ENCODE data around the gene ZNF266. TPM values are rescaled to one million over a fixed set of nuclear protein-coding genes. Genes with fewer than 3 reads are reported as not detected.

Gene ZNF266
- total and polyA plus RNA-seq, 12 donors, result 4.8 to 22.9 (median 8.0) TPM

GRCh38 chr19:9413240-9413954, 22.0 kb downstream of the ZNF266 start:
- Histone ChIP-seq H3K36me3 (peaks cover 32 to 79% (median 62%) of the 10 kb centered on the region in 9 donors), H3K27ac (no peak overlapping the region), H3K9me3 (peaks cover 3 to 100% (median 81%) of the 10 kb centered on the region in 11 donors), H3K4me3 (peak overlapping the region in 1 of 10 donors; percentile 18), H3K4me1 (no peaks in the 10 kb centered on the region), H3K27me3 (no peaks in the 10 kb centered on the region)
- ATAC-seq (no peak), DNase-seq (no peak)
- WGBS, 2 donors, result 97 to 99% methylated on average over 14 of the region's 14 CpGs
- intact Hi-C loops (cut with DNase I), result no loop called here
- no peak for TF ChIP-seq CTCF (IDR thresholded peaks at IDR 0.05)

- no peaks in the 10 kb centered on the region for H3K27me3 ChIP-seq
- no peak overlapping the region for H3K27ac ChIP-seq
- 82 to 87% methylated on average over 5 of the region's 5 CpGs for WGBS, 2 donors
- peak overlapping the region in 5 of 10 donors; percentile 63 to 83 (median 76) for H3K4me3 ChIP-seq
- TF ChIP-seq CTCF (IDR thresholded peaks at IDR 0.05), result no peak
- DNase-seq (no peak), ATAC-seq (no peak)
- intact Hi-C loops (cut with DNase I), result no loop called here
- H3K9me3 ChIP-seq, result peaks cover 0 to 98% (median 61%) of the 10 kb centered on the region in 11 donors
- H3K4me1 ChIP-seq, result peaks cover 0 to 20% (median 4%) of the 10 kb centered on the region in 9 donors
- H3K36me3 ChIP-seq, result peaks cover 0 to 42% (median 6%) of the 10 kb centered on the region in 9 donors
These were observed 27.5 kb downstream of the ZNF266 start for GRCh38 chr19:9407827-9408226.

GRCh38 chr19:9406798-9407352, 28.5 kb downstream of the ZNF266 start:
- intact Hi-C loops (cut with DNase I), result no loop called here
- no peak for TF ChIP-seq CTCF (IDR thresholded peaks at IDR 0.05)
- peak overlapping the region in 9 of 10 donors; percentile 12 to 78 (median 52) for H3K27ac ChIP-seq

GRCh38 chr19:9381361-9381785, 54.0 kb downstream of the ZNF266 start:
- Histone ChIP-seq H3K27me3 (no peaks in the 10 kb centered on the region), H3K36me3 (peaks cover 53 to 100% (median 100%) of the 10 kb centered on the region in 9 donors), H3K4me1 (no peaks in the 10 kb centered on the region), H3K4me3 (no peak overlapping the region), H3K9me3 (peaks cover 13 to 100% (median 99%) of the 10 kb centered on the region in 11 donors), H3K27ac (no peak overlapping the region)
- intact Hi-C loops (cut with DNase I), result no loop called here
- WGBS, 2 donors, result 74 to 88% methylated on average over 4 of the region's 4 CpGs
- DNase-seq, result no peak
- TF ChIP-seq CTCF (IDR thresholded peaks at IDR 0.05), result no peak
- no peak for ATAC-seq

More at GRCh38 chr19:9406798-9407352, 28.5 kb downstream of the ZNF266 start:
- Histone ChIP-seq H3K36me3 (peaks cover 0 to 33% (median 0%) of the 10 kb centered on the region in 9 donors), H3K4me3 (peak overlapping the region; percentile 51 to 83 (median 66)), H3K9me3 (peaks cover 0 to 92% (median 51%) of the 10 kb centered on the region in 11 donors), H3K4me1 (peaks cover 0 to 20% (median 4%) of the 10 kb centered on the region in 9 donors), H3K27me3 (no peaks in the 10 kb centered on the region)
- peak; percentile 82 to 84 for DNase-seq
- 1 to 2% methylated on average over 39 of the region's 39 CpGs for whole genome bisulfite sequencing, 2 donors
- peak; percentile 93 to 99 (median 98) for ATAC-seq

Data from heart right ventricle (tissue), 16 donors.